GM18505 (cell line): ENCODE data around the gene PRR23C.
"Not testable (repeated sequence)": the region's sequence is repeated elsewhere in the genome, so short reads cannot be mapped to it uniquely, and the experiment has no call there.

ENCODE experiments used
- ATAC-seq: cut with Tn5 transposase; IDR thresholded peaks from one replicate; pipeline ENCODE4 v1.9.1; 2021; ENCODE audit not compliant: unreplicated experiment
- POLR2A ChIP-seq: IDR thresholded peaks from 4 replicates; pipeline ENCODE4 v1.6.1; 2011; ENCODE audit warnings: borderline replicate concordance; ENCODE audit not compliant: insufficient read depth, insufficient read length; ENCODE audit errors: extremely low read depth

The PRR23C gene

GRCh38 chr3:139044366-139045210, at the start of gene PRR23C:
Gene PRR23C, minus strand, starts transcription at chr3:139044892. Its CDS starts 272 bp downstream, at chr3:139044620.
- ATAC-seq = no peak
- no peak for TF ChIP-seq POLR2A

- ATAC-seq = no peak
- TF ChIP-seq POLR2A = no peak
These were observed 49.1 kb upstream of the PRR23C start for GRCh38 chr3:139093840-139094239.

- TF ChIP-seq POLR2A = no peak
- ATAC-seq = no peak
These were observed 44.0 kb upstream of the PRR23C start for GRCh38 chr3:139088462-139089324.

GRCh38 chr3:139087621-139088020, 42.9 kb upstream of the PRR23C start:
- no peak for ATAC-seq
- no peak for TF ChIP-seq POLR2A

- no peak for ATAC-seq
These were observed 39.5 kb upstream of the PRR23C start for GRCh38 chr3:139084176-139084575.

GRCh38 chr3:139074565-139075115, 29.9 kb upstream of the PRR23C start:
- no peak for ATAC-seq
- no peak for TF ChIP-seq POLR2A

More at GRCh38 chr3:139084176-139084575, 39.5 kb upstream of the PRR23C start:
- no peak for TF ChIP-seq POLR2A

DNA sequence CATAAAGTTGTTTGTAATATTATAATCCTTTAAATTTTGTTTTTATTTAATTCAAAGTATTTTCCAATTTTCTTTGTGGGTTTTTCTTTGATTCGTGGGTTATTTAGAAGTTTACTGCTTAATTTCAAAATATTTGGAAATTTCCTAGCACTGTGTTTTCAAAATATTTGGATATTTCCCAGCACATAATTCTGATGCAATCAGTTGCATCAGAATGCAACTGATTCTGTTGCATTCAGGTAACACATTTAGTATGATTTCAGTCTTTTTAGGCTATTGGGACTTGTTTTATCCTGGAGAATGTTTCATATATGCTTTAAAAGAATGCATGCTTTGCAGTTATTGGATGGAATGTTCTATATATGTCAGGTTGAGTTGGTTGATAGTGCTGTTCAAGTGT, 18.2 kb upstream of the PRR23C start:
- no peak for TF ChIP-seq POLR2A
- no peak for ATAC-seq

GRCh38 chr3:139052802-139053600, 8.3 kb upstream of the PRR23C start:
- ATAC-seq = no peak

GRCh38 chr3:139043554-139044365, 932 bp downstream of the PRR23C start:
- no peak for TF ChIP-seq POLR2A
- ATAC-seq = no peak

More at GRCh38 chr3:139052802-139053600, 8.3 kb upstream of the PRR23C start:
- TF ChIP-seq POLR2A = no peak

DNA sequence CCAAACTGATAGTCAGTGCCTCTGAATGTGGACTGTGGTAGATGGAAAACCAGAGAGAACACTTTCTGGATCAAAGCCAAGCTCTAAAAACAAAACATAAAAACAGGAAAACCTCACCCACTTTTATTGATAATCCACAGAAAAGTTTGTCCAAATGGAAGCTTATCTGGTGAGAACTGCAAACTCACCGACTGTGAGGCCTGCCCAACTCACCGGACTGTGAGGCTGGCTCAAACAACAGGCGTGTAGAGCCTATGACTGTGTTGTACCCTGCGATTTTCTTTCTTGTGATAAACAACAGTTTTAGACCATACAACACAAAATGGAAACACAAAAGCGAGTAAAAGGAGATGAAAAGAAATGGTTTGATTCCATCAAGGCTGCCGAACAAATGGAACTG, 7.2 kb downstream of the PRR23C start:
- no peak for ATAC-seq

DNA sequence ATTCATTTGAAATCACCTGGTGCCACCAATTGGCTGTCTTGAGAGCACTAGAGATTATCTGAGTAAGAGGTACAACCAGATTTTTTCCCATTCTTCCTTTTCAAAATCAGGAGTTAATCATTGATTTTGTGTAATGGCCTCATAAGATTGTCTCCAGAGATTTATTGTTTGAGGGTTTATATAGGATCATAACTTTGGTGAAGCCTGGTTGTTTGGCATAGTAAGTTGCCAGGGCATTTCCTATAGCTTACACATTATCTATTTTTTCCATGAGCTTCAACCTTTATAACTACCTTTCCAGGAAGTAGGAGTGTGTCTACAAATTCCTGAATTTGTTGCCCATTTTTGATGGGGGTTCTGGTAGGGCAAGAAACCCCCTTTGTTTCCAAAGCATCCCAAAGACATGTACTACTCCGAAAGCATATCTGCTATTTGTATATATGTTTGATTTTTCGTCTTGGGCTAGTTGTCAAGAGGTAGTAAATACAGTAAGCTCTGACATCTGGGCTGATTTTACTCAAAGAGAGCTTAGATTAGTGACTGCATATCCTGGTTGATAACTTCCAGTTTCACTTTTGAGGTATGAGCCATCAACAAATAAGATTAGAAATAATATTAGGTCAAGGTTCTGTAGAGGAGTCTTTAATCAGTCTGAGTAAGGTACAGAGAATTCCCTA, 12.2 kb downstream of the PRR23C start:
- no peak for ATAC-seq
- no peak for TF ChIP-seq POLR2A

More for the DNA sequence above, 7.2 kb downstream of the PRR23C start:
- TF ChIP-seq POLR2A = no peak

- ATAC-seq = not testable (repeated sequence)
These were observed 14.1 kb downstream of the PRR23C start for GRCh38 chr3:139030576-139030975.
